NT2/D1 (cell line): ENCODE data around the gene ELAVL2.

ENCODE experiments used
- DNase-seq: peaks from one replicate; pipeline ENCODE4 v3.0.0-alpha.2; 2011; ENCODE audit warnings: low read depth, low spot score
- H3K27me3 ChIP-seq: 2 replicates; pipeline ENCODE4 v1.6.0; 2011; ENCODE audit warnings: mild to moderate bottlenecking; ENCODE audit not compliant: insufficient read length, insufficient read depth
- H3K36me3 ChIP-seq: 2 replicates; pipeline ENCODE4 v1.6.1; 2011; ENCODE audit warnings: mild to moderate bottlenecking, low read length, mixed read lengths; ENCODE audit not compliant: insufficient read depth, insufficient read length
- H3K4me1 ChIP-seq: 2 replicates; pipeline ENCODE4 v1.5.1; 2011; ENCODE audit not compliant: insufficient read depth, insufficient read length
- H3K4me3 ChIP-seq: 2 replicates; pipeline ENCODE4 v1.5.1; 2011; ENCODE audit warnings: low read depth; ENCODE audit not compliant: insufficient read length
- H3K9ac ChIP-seq: 2 replicates; pipeline ENCODE4 v1.6.0; 2011; ENCODE audit warnings: low read depth; ENCODE audit not compliant: insufficient read length
- H3K9me3 ChIP-seq: 2 replicates; pipeline ENCODE4 v1.5.1; 2011; ENCODE audit warnings: mild to moderate bottlenecking, low read length; ENCODE audit not compliant: insufficient read depth
- SUZ12 ChIP-seq: IDR thresholded peaks from 2 replicates; pipeline ENCODE4 v1.6.1; 2011; ENCODE audit not compliant: insufficient read length, insufficient read depth; ENCODE audit errors: extremely low read depth
- YY1 ChIP-seq: IDR thresholded peaks from 2 replicates; pipeline ENCODE4 v1.6.1; 2011; ENCODE audit not compliant: insufficient read length, insufficient read depth
- ZNF274 ChIP-seq: IDR thresholded peaks from 2 replicates; pipeline ENCODE4 v1.6.1; 2011; ENCODE audit warnings: mild to moderate bottlenecking, low read depth, low read length

Gene ELAVL2

DNA sequence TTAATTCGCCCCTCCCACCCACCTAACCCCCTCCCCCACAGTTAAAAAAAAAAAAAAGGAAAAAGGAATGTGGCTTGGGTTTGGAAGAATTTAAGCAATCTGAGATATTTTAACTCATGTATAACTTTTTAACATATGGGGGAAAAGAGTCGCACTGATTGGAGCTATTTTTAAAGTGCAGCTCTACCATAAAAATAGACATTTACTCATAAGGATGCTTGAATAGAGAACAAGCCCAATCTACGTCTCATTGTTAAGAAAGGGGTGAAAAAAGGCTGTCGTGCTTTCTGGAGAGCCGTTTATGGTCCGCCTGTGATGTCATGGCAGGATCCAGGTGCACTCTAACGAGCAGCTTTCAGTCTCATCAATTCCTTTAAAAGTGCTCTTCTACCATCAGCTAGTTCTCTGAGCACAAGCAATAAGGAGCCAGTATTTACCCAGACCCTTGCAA, 142.4 kb downstream of the ELAVL2 start:
- Histone ChIP-seq H3K9ac (no peak overlapping the region), H3K4me3 (no peak overlapping the region), H3K27me3 (no peaks in the 10 kb centered on the region), H3K36me3 (no peaks in the 10 kb centered on the region), H3K4me1 (no peaks in the 10 kb centered on the region), H3K9me3 (no peaks in the 10 kb centered on the region)
- peak; percentile 13 for DNase-seq
- TF ChIP-seq SUZ12 (no peak), ZNF274 (no peak), YY1 (no peak)

DNA sequence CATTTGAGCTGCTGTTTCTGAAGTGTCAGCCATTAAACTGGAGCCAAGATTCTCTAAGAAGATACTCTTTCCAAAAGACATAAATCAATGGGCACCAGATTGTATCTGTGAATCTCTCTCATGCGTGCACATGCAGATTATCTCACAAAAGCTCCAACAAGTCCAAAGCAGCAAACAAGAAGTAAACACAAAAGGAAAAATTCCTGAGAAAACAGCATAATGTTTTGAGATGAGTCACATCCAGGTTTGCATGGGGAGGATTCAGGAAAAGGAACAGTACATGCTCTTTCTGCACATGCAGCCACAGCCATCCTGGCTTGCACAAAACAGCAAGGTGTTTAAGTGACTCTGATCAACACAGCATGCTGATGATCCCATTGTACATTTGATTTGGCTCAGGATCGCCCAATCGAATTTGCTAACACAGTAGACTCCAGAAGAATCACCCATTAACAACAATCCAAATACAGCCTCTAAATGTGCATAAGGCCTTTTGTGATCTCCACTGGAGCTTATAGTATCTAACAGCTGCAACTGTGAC, 143.1 kb downstream of the ELAVL2 start:
- Histone ChIP-seq H3K9ac (no peak overlapping the region), H3K27me3 (no peaks in the 10 kb centered on the region), H3K36me3 (no peaks in the 10 kb centered on the region), H3K9me3 (no peaks in the 10 kb centered on the region), H3K4me3 (no peak overlapping the region), H3K4me1 (no peaks in the 10 kb centered on the region)
- TF ChIP-seq YY1 (no peak), SUZ12 (no peak), ZNF274 (no peak)
- peak; percentile 6 for DNase-seq

DNA sequence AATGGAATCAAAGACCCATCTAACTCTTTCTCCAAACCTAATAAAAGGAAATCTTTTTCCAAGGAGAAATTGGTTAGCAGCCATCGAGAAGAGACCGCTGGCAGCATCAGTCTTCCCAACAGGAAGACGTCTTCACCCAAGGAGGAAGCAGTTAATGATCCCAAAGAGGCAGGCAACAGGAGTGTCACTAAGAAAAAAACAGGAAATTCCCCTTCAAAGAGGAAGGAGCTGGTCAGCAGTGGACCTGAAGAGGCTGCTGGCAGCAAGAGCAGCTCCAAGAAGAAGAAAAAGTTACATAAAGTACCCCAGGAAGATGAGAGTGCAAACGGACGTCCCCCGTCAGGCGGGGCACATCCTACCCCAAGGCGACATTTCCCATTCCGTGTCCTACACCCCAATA, 143.7 kb downstream of the ELAVL2 start:
- no peaks in the 10 kb centered on the region for H3K36me3 ChIP-seq
- H3K9ac ChIP-seq: no peak overlapping the region
- no peaks in the 10 kb centered on the region for H3K27me3 ChIP-seq
- H3K9me3 ChIP-seq: no peaks in the 10 kb centered on the region
- H3K4me1 ChIP-seq: no peaks in the 10 kb centered on the region
- TF ChIP-seq SUZ12 (no peak), ZNF274 (no peak), YY1 (no peak)
- no peak overlapping the region for H3K4me3 ChIP-seq
- no peak for DNase-seq

DNA sequence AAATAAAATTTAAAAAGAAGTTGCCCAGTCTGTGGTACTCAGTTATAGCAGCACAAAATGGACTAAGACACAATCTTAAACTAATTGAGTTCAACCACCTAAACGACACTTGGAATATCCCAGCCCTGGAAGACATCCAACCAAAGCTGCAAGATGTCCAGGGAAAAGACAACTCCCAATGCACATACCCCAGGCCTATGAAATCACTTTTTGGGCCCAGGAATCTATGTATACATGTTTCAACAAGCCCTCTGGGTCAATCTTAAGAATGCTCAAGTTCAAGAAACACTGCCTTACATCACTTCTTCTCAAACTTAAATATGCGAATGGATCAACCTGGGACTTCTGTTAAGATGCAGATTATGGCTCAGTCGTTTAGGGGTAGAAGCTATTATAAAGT, 148.6 kb downstream of the ELAVL2 start:
- H3K9me3 ChIP-seq: no peaks in the 10 kb centered on the region
- H3K36me3 ChIP-seq: peaks cover 8% of the 10 kb centered on the region
- H3K9ac ChIP-seq: no peak overlapping the region
- no peak for DNase-seq
- TF ChIP-seq SUZ12 (no peak), YY1 (no peak), ZNF274 (no peak)
- no peak overlapping the region for H3K4me3 ChIP-seq
- no peaks in the 10 kb centered on the region for H3K27me3 ChIP-seq
- no peaks in the 10 kb centered on the region for H3K4me1 ChIP-seq

DNA sequence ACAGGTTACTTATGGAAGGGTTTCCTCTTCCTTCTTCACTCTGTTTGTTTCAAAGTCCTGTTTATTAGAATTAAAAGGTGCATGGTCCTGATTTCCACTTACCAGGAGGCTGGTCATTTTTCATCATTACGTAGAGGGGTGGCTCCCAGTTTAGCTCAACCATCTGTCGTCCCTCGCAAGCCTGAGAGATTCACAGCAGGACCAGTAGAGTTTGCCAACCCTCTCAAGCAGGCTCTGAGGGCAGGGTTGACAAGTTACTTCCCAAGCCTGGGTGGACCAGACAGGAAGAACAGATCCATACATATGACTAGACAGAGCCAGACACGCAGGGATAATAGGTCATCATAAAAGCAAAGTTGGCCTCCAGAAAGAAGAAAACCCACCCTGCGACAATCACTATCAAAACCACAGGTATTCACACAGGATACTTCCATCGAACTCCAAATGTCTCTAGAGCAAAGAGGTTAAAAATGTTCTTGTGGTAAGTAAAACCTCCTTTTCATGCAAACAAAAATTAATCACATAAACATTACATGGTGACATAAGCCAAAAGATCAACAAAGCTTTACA, 151.9 kb downstream of the ELAVL2 start:
- Histone ChIP-seq H3K27me3 (no peaks in the 10 kb centered on the region), H3K9me3 (no peaks in the 10 kb centered on the region), H3K9ac (no peak overlapping the region), H3K4me1 (no peaks in the 10 kb centered on the region), H3K4me3 (no peak overlapping the region), H3K36me3 (peaks cover 23% of the 10 kb centered on the region)
- TF ChIP-seq SUZ12 (no peak), ZNF274 (no peak), YY1 (no peak)
- DNase-seq: no peak

DNA sequence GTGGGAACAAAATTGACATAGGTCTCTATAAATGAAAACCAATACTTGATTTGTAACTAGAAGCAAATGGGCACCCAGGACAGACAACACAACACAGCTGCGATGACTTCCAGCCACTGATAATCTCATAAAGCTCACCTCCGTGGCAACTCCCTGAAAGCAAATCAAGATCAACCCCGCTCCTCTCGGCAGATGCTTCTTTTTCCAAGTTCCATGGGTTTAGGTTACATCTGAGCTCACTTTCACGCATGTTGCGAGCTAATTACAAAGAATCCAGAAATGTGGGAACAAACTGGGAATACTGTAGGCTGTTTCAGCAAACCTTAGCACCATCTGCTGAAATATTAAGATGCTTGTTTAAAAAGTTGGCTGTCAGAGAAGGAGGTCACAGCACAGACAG, 153.9 kb downstream of the ELAVL2 start:
- Histone ChIP-seq H3K9ac (no peak overlapping the region), H3K27me3 (no peaks in the 10 kb centered on the region), H3K9me3 (no peaks in the 10 kb centered on the region), H3K4me3 (no peak overlapping the region), H3K4me1 (no peaks in the 10 kb centered on the region), H3K36me3 (peaks cover 27% of the 10 kb centered on the region)
- DNase-seq: no peak
- TF ChIP-seq ZNF274 (no peak), YY1 (no peak), SUZ12 (no peak)

DNA sequence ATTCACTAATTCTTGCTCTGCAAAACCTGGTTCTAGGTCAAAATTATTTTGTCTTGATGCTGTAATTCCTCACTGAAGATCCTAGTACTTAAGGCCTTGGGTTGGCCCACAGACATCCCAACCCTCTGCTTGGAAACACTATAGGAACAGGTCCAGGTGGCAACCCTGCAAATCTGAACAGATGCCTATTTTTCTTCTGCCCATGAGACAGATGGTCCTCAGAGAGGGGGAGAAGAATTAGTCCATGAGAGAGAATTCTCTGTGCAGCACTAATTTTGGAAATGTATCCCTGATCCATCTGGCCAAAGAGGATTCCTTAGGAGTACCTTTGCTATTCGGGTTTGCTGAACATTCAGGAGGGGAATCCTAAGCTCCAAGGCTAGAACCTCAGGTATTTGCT, 156.3 kb downstream of the ELAVL2 start:
- Histone ChIP-seq H3K9ac (no peak overlapping the region), H3K4me3 (no peak overlapping the region), H3K9me3 (no peaks in the 10 kb centered on the region), H3K36me3 (peaks cover 27% of the 10 kb centered on the region), H3K4me1 (no peaks in the 10 kb centered on the region), H3K27me3 (no peaks in the 10 kb centered on the region)
- no peak for TF ChIP-seq SUZ12
- no peak for TF ChIP-seq ZNF274
- TF ChIP-seq YY1: no peak
- no peak for DNase-seq

DNA sequence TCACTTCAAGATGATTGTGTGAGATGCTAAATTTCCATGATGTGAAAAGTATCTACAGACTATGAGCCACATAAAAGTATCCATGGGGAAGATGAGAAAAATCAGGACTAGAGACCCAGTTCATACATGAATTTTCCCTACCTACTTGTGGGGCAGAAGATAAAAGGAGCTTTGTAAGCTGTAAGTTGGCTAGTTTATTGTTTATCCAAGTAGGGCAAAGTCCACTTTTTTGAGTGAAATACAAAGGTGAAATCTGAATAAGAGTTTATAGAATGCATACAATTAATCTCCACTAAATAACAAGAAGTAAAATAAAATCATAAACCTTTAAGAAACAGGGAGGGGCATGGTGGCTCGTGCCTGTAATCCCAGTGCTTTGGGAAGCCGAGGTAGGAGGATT, 160.4 kb downstream of the ELAVL2 start:
- no peaks in the 10 kb centered on the region for H3K27me3 ChIP-seq
- no peaks in the 10 kb centered on the region for H3K4me1 ChIP-seq
- H3K9ac ChIP-seq: no peak overlapping the region
- no peak overlapping the region for H3K4me3 ChIP-seq
- DNase-seq: no peak
- peaks cover 9% of the 10 kb centered on the region for H3K36me3 ChIP-seq
- TF ChIP-seq YY1 (no peak), SUZ12 (no peak), ZNF274 (no peak)
- H3K9me3 ChIP-seq: no peaks in the 10 kb centered on the region
